K562 (cell line): ENCODE results near the gene LRRFIP2. TPM values are rescaled to one million over a fixed set of nuclear protein-coding genes. Genes with fewer than 3 reads are reported as not detected.

ENCODE experiments used
- AFF1 ChIP-seq, 2 experiments: fragments of 450-650 bp; IDR thresholded peaks; 2 replicates each; pipeline ENCODE4 v1.6.1; 2018; ENCODE audit warnings: mild to moderate bottlenecking in 2 of 2, low read depth in 1 of 2; ENCODE audit not compliant: partially characterized antibody in 2 of 2
- ATF1 ChIP-seq, 2 experiments: fragments of 450-650 bp in 1 of 2; IDR thresholded peaks; 2 replicates each; pipeline ENCODE4 v1.6.1; 2016; ENCODE audit warnings: missing compliant biosample characterization in 1 of 2, missing genetic modification characterization in 1 of 2
- ATF7 ChIP-seq: fragments of 450-650 bp; IDR thresholded peaks from 2 replicates; pipeline ENCODE4 v1.7.1; 2014; ENCODE audit warnings: mild to moderate bottlenecking, moderate library complexity
- CBFA2T2 ChIP-seq: fragments of 450-650 bp; conservative IDR thresholded peaks from 2 replicates; pipeline ENCODE4 v1.6.1; 2017; ENCODE audit warnings: mild to moderate bottlenecking
- CREM ChIP-seq: IDR thresholded peaks from 2 replicates; pipeline ENCODE4 v1.6.1; 2014; ENCODE audit warnings: antibody characterized with exemption, low read depth
- FOSL1 ChIP-seq: fragments of 200-800 bp; sonication (Bioruptor generic); conservative IDR thresholded peaks from 2 replicates; pipeline ENCODE4 v1.6.1; 2016; ENCODE audit warnings: missing genetic modification characterization, missing compliant biosample characterization
- FOXM1 ChIP-seq, 2 experiments: fragments of 450-650 bp in 1 of 2; sonication (generic) in 1 of 2; formaldehyde crosslinking in 1 of 2; IDR thresholded peaks; 2 replicates each; pipeline versions ENCODE4 v1.6.1 to v1.9.0; 2017 to 2022; ENCODE audit warnings: low read depth in 2 of 2, mild to moderate bottlenecking in 2 of 2, missing genetic modification reagents in 1 of 2, moderate library complexity in 1 of 2
- GATA2 ChIP-seq: sonication (generic); formaldehyde crosslinking; IDR thresholded peaks from 2 replicates; pipeline ENCODE4 v1.4.0; 2020; ENCODE audit warnings: mild to moderate bottlenecking, missing genetic modification reagents
- HDAC2 ChIP-seq: fragments of 450-650 bp; IDR thresholded peaks from 2 replicates; pipeline ENCODE4 v1.6.1; 2016; ENCODE audit warnings: mild to moderate bottlenecking
- JUND ChIP-seq, 2 experiments: IDR thresholded peaks; 2 replicates in 1 of 2; 3 replicates in 1 of 2; pipeline ENCODE4 v1.6.1; 2011; ENCODE audit warnings: borderline replicate concordance in 2 of 2, low read depth in 2 of 2, low read length in 2 of 2, improper control_type of control experiment in 1 of 2, missing biosample characterization in 1 of 2, missing genetic modification characterization in 1 of 2, missing genetic modification reagents in 1 of 2
- KDM1A ChIP-seq, 2 experiments: fragments of 450-650 bp; IDR thresholded peaks; 2 replicates each; pipeline ENCODE4 v1.6.1; 2016; ENCODE audit warnings: mild to moderate bottlenecking in 2 of 2
- NFE2 ChIP-seq: IDR thresholded peaks from 2 replicates; pipeline ENCODE4 v1.6.1; 2014; ENCODE audit warnings: antibody characterized with exemption, low read depth
- POLR2H ChIP-seq: IDR thresholded peaks from 2 replicates; pipeline ENCODE4 v1.6.1; 2016; ENCODE audit warnings: missing genetic modification characterization, low read depth, mild to moderate bottlenecking, control low read depth, missing compliant biosample characterization, moderate library complexity
- RCOR1 ChIP-seq, 2 experiments: IDR thresholded peaks; 2 replicates each; pipeline ENCODE4 v1.6.1; 2012; ENCODE audit warnings: low read depth in 2 of 2, low read length in 2 of 2, borderline replicate concordance in 1 of 2, improper control_type of control experiment in 1 of 2
- SMARCB1 ChIP-seq: IDR thresholded peaks from 2 replicates; pipeline ENCODE4 v1.6.1; 2011; ENCODE audit warnings: improper control_type of control experiment, low read depth; ENCODE audit not compliant: insufficient read length
- SMARCE1 ChIP-seq: fragments of 450-650 bp; IDR thresholded peaks from 2 replicates; pipeline ENCODE4 v1.7.1; 2016; ENCODE audit warnings: mild to moderate bottlenecking
- ZC3H8 ChIP-seq: fragments of 450-650 bp; IDR thresholded peaks from 2 replicates; pipeline ENCODE4 v1.6.1; 2017
- ZFP36 ChIP-seq: fragments of 150-350 bp; IDR thresholded peaks from 2 replicates; pipeline ENCODE4 v1.6.1; 2018; ENCODE audit warnings: low read length, low read depth; ENCODE audit not compliant: partially characterized antibody
- ZNF707 ChIP-seq: fragments of 250-450 bp; sonication (Bioruptor Pico); conservative IDR thresholded peaks from 2 replicates; pipeline ENCODE4 v1.8.0; 2022; ENCODE audit warnings: inconsistent platforms, mild to moderate bottlenecking, moderate library complexity
- polyA plus RNA-seq, 8 experiments: library from polyadenylated mRNA; depleted of rRNA in 4 of 8; stranded (reverse) in 5 of 8; unstranded in 3 of 8; fragments of >200 nt; fragmentation: Nextera tagmentation in 2 of 8; fragmentation: Illumina TruSeq in 1 of 8; extraction: Ambion mirVana in 2 of 8; extraction: Trizol in 1 of 8; gene quantifications; 2 replicates each; pipeline versions ENCODE4 v1.2.1 to v1.2.3, GENCODE V29; 2011 to 2014; ENCODE audit warnings: inconsistent platforms in 1 of 8, missing spikeins in 1 of 8
- total RNA-seq, 7 experiments: library from RNA; depleted of rRNA in 6 of 7; stranded (reverse); fragments of >200 nt in 6 of 7; fragmentation: Illumina TruSeq in 2 of 7; extraction: Trizol in 2 of 7; gene quantifications; 2 replicates each; pipeline versions ENCODE4 v1.2.1 to v1.2.3, GENCODE V29; 2011 to 2021; ENCODE audit warnings: low replicate concordance in 1 of 7
- TF ChIP-seq, protein P1 (sequence below): sonication (generic); IDR thresholded peaks from 2 replicates; pipeline ENCODE4 v1.6.1; 2016

LRRFIP2 gene
- total and polyA plus RNA-seq, 9 of the 15 experiments (the other 6 are each of a cell fraction or from before 2014, with no cell fraction given) = 9.9 to 53.9 (median 42.7) TPM

GRCh38 chr3:37174532-37175126 is at the start of gene LRRFIP2 (continued):
- TF ChIP-seq AFF1 (IDR thresholded peaks at IDR 0.05; ENCODE audit: low read depth in 1 of 2, partially characterized antibody in 2 of 2) (peak in 1 of 2 experiments; percentile 36), POLR2H (tag) (0 out of 2 replicates have a peak, but pooled peaks have one; percentile 41), CREM (peak; percentile 53), KDM1A (IDR thresholded peaks at IDR 0.05) (peak; percentile 11 to 16; a peak in 1 of 4 replicates), GATA2 (CRISPR knock-in tag) (peak; percentile 55), JUND (IDR thresholded peaks at IDR 0.05; ENCODE audit: borderline replicate concordance, low read depth, low read length) (no peak), JUND (tag; IDR thresholded peaks at IDR 0.05; ENCODE audit: borderline replicate concordance, low read depth, low read length) (peak; percentile 48; the same call in 1 of the 3 replicates), FOSL1 (tag) (peak; percentile 57), ZNF707 (CRISPR knock-in tag) (no peak), RCOR1 (IDR thresholded peaks at IDR 0.05; ENCODE audit: borderline replicate concordance in 1 of 2, low read depth in 2 of 2, low read length in 2 of 2) (peak in 1 of 2 experiments; percentile 38; a peak in 1 of 4 replicates), NFE2 (no peak), ZFP36 (no peak), SMARCE1 (0 out of 2 replicates have a peak, but pooled peaks have one; percentile 26), ATF1 (CRISPR knock-in tag; IDR thresholded peaks at IDR 0.05) (no peak), ATF1 (tag; IDR thresholded peaks at IDR 0.05) (peak; percentile 65), CBFA2T2 (no peak), SMARCB1 (peak; percentile 35), HDAC2 (peak; percentile 9; the same call in 1 of the 2 replicates), FOXM1 (IDR thresholded peaks at IDR 0.05; ENCODE audit: low read depth) (peak; percentile 87), FOXM1 (CRISPR knock-in tag; IDR thresholded peaks at IDR 0.05; ENCODE audit: low read depth) (no peak), ZC3H8 (no peak), ATF7 (0 out of 2 replicates have a peak, but pooled peaks have one; percentile 31)
- TF ChIP-seq, protein P1, sequence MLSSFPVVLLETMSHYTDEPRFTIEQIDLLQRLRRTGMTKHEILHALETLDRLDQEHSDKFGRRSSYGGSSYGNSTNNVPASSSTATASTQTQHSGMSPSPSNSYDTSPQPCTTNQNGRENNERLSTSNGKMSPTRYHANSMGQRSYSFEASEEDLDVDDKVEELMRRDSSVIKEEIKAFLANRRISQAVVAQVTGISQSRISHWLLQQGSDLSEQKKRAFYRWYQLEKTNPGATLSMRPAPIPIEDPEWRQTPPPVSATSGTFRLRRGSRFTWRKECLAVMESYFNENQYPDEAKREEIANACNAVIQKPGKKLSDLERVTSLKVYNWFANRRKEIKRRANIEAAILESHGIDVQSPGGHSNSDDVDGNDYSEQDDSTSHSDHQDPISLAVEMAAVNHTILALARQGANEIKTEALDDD = peak; percentile 27; the same call in 1 of the 2 replicates
